ENCODE measurements around the gene PRKCZ.

DNA sequence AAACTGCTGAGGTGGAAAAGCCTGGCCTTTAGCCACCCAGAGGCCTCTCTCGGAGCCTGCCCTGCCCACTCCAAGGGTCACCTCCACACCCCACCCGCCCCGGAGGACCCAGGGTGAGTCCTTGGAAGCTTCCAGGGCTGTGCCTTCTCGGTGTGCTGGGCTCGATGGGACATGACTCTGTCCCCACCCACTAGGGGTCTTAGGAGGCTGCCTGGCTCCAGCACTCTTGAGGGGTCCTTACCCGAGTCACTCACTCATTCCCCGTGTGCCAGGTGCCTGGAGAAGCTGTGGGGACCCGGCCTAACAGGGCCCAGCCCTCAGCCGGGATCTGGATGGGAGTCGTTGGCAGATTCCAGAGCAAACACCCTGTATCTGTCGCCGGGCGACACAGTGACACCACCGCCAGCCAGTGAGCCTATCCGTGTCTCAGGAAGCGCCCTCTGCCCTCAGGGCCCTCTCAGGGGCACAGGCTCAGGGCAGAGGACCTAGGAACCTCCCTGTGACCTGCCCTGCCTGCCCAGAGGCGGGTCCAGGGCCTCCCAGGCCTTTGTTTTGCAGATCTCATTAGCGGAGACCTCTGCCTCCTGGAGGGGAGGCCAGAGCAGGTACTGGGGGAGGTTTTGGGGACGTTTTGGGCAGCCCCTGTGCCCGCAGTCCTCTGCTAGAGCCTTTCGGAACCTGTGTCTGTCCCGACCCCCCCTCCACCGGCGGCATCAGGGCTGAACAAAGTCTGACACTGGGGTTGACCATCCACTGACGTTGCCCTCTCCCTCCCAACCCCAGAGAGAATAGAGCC lies 3.1 kb upstream of the PRKCZ start:
- no peak for TF ChIP-seq POLR2AphosphoS5 (IDR thresholded peaks at IDR 0.05; ENCODE audit: low read depth, low read length)
- TF ChIP-seq TAF1 (IDR thresholded peaks at IDR 0.05; ENCODE audit: low read depth, low read length) = no peak
